K562 (cell line): ENCODE results near the gene SHC1. TPM values are rescaled to one million over a fixed set of nuclear protein-coding genes. Genes with fewer than 3 reads are reported as not detected.
A peak's percentile ranks its signal among the peaks of the same experiment; 100 is the strongest.

Source experiments
- CBFA2T2 ChIP-seq: fragments of 450-650 bp; conservative IDR thresholded peaks from 2 replicates; pipeline ENCODE4 v1.6.1; 2017; ENCODE audit warnings: mild to moderate bottlenecking
- CBFA2T3 ChIP-seq: fragments of 450-650 bp; IDR thresholded peaks from 2 replicates; pipeline ENCODE4 v1.6.1; 2017
- CTBP1 ChIP-seq: fragments of 450-650 bp; IDR thresholded peaks from 2 replicates; pipeline ENCODE4 v1.6.1; 2016; ENCODE audit warnings: borderline replicate concordance
- EP300 ChIP-seq: IDR thresholded peaks from 2 replicates; pipeline ENCODE4 v1.6.1; 2012; ENCODE audit warnings: low read length, improper control_type of control experiment
- EP400 ChIP-seq: fragments of 450-650 bp; IDR thresholded peaks from 2 replicates; pipeline ENCODE4 v1.6.1; 2017; ENCODE audit warnings: antibody characterized with exemption, mild to moderate bottlenecking, moderate library complexity
- ESRRA ChIP-seq: fragments of 450-650 bp; IDR thresholded peaks from 2 replicates; pipeline ENCODE4 v1.6.1; 2014; ENCODE audit warnings: low read depth, mild to moderate bottlenecking, moderate library complexity, borderline replicate concordance
- ETV6 ChIP-seq, 3 experiments: fragments of 150-350 bp in 1 of 3; sonication (generic) in 1 of 3; formaldehyde crosslinking in 1 of 3; IDR thresholded peaks; 2 replicates each; pipeline versions ENCODE4 v1.6.1 to v1.8.0; 2014 to 2022; ENCODE audit warnings: borderline replicate concordance in 2 of 3, low read depth in 2 of 3, antibody characterized with exemption in 1 of 3, low read length in 1 of 3, mild to moderate bottlenecking in 1 of 3, missing genetic modification reagents in 1 of 3
- HDAC1 ChIP-seq, 2 experiments: fragments of 450-650 bp; IDR thresholded peaks; 2 replicates each; pipeline ENCODE4 v1.6.1; 2016 to 2017; ENCODE audit warnings: inconsistent platforms in 1 of 2, mild to moderate bottlenecking in 1 of 2, moderate library complexity in 1 of 2
- JUND ChIP-seq, 2 experiments: IDR thresholded peaks; 2 replicates in 1 of 2; 3 replicates in 1 of 2; pipeline ENCODE4 v1.6.1; 2011; ENCODE audit warnings: borderline replicate concordance in 2 of 2, low read depth in 2 of 2, low read length in 2 of 2, improper control_type of control experiment in 1 of 2, missing biosample characterization in 1 of 2, missing genetic modification characterization in 1 of 2, missing genetic modification reagents in 1 of 2
- L3MBTL2 ChIP-seq: fragments of 450-650 bp; IDR thresholded peaks from 2 replicates; pipeline ENCODE4 v1.6.1; 2016; ENCODE audit warnings: mild to moderate bottlenecking, moderate library complexity
- NCOA1 ChIP-seq: fragments of 450-650 bp; IDR thresholded peaks from 2 replicates; pipeline ENCODE4 v1.6.1; 2016; ENCODE audit warnings: low read depth
- SMARCA4 ChIP-seq: fragments of 450-650 bp; IDR thresholded peaks from 2 replicates; pipeline ENCODE4 v1.6.1; 2016
- TAF7 ChIP-seq: fragments of 450-650 bp; IDR thresholded peaks from 2 replicates; pipeline ENCODE4 v1.6.1; 2016; ENCODE audit warnings: missing genetic modification characterization, missing compliant biosample characterization
- TAL1 ChIP-seq: fragments of 450-650 bp; IDR thresholded peaks from 2 replicates; pipeline ENCODE4 v1.6.1; 2016; ENCODE audit warnings: mild to moderate bottlenecking
- TEAD4 ChIP-seq, 2 experiments: sonication (generic) in 1 of 2; formaldehyde crosslinking in 1 of 2; IDR thresholded peaks; 2 replicates each; pipeline versions ENCODE4 v1.6.1 to v1.8.0; 2012 to 2022; ENCODE audit warnings: borderline replicate concordance in 1 of 2, inconsistent platforms in 1 of 2, low read length in 1 of 2, mild to moderate bottlenecking in 1 of 2, missing genetic modification reagents in 1 of 2
- TFAP4 ChIP-seq: sonication (generic); formaldehyde crosslinking; IDR thresholded peaks from 2 replicates; pipeline ENCODE4 v1.8.0; 2022; ENCODE audit warnings: missing genetic modification reagents, mild to moderate bottlenecking, moderate library complexity, borderline replicate concordance
- ZEB2 ChIP-seq: fragments of 450-650 bp; IDR thresholded peaks from 2 replicates; pipeline ENCODE4 v1.6.1; 2016
- ZNF23 ChIP-seq: fragments of 250-450 bp; sonication (Bioruptor Pico); IDR thresholded peaks from 2 replicates; pipeline ENCODE4 v1.4.0; 2020; ENCODE audit warnings: mild to moderate bottlenecking
- ZNF384 ChIP-seq: IDR thresholded peaks from 2 replicates; pipeline ENCODE4 v1.6.1; 2012; ENCODE audit warnings: low read depth, low read length, improper control_type of control experiment
- ZSCAN32 ChIP-seq: fragments of 450-650 bp; formaldehyde crosslinking; IDR thresholded peaks from 2 replicates; pipeline ENCODE4 v1.4.0; 2020; ENCODE audit warnings: mild to moderate bottlenecking, moderate library complexity
- polyA plus RNA-seq, 8 experiments: library from polyadenylated mRNA; depleted of rRNA in 4 of 8; stranded (reverse) in 5 of 8; unstranded in 3 of 8; fragments of >200 nt; fragmentation: Nextera tagmentation in 2 of 8; fragmentation: Illumina TruSeq in 1 of 8; extraction: Ambion mirVana in 2 of 8; extraction: Trizol in 1 of 8; gene quantifications; 2 replicates each; pipeline versions ENCODE4 v1.2.1 to v1.2.3, GENCODE V29; 2011 to 2014; ENCODE audit warnings: inconsistent platforms in 1 of 8, missing spikeins in 1 of 8
- total RNA-seq, 7 experiments: library from RNA; depleted of rRNA in 6 of 7; stranded (reverse); fragments of >200 nt in 6 of 7; fragmentation: Illumina TruSeq in 2 of 7; extraction: Trizol in 2 of 7; gene quantifications; 2 replicates each; pipeline versions ENCODE4 v1.2.1 to v1.2.3, GENCODE V29; 2011 to 2021; ENCODE audit warnings: low replicate concordance in 1 of 7
- TF ChIP-seq, protein P1 (sequence below), 2 experiments: fragments of 450-650 bp; conservative IDR thresholded peaks; 2 replicates each; pipeline ENCODE4 v1.6.1; 2017; ENCODE audit warnings: mild to moderate bottlenecking in 2 of 2, moderate library complexity in 2 of 2
- TF ChIP-seq, protein P2 (sequence below): IDR thresholded peaks from 2 replicates; pipeline ENCODE4 v1.6.1; 2014; ENCODE audit warnings: antibody characterized with exemption

The SHC1 gene
- total and polyA plus RNA-seq, 9 of the 15 experiments (the other 6 are each of a cell fraction or from before 2014, with no cell fraction given) = 4.1 to 113 (median 51.9) TPM

- TF ChIP-seq ETV6 (IDR thresholded peaks at IDR 0.05; ENCODE audit: borderline replicate concordance in 1 of 2, low read depth in 2 of 2, low read length in 1 of 2) (no peak), ETV6 (CRISPR knock-in tag; IDR thresholded peaks at IDR 0.05; ENCODE audit: borderline replicate concordance) (no peak), CBFA2T2 (peak; percentile 29; the same call in 1 of the 2 replicates), TFAP4 (CRISPR knock-in tag) (peak; percentile 50; the same call in 1 of the 2 replicates), ZEB2 (peak; percentile 74; the same call in 1 of the 2 replicates), TEAD4 (IDR thresholded peaks at IDR 0.05; ENCODE audit: low read length) (peak; percentile 49), TEAD4 (CRISPR knock-in tag; IDR thresholded peaks at IDR 0.05; ENCODE audit: borderline replicate concordance) (no peak), EP300 (peak; percentile 46), JUND (IDR thresholded peaks at IDR 0.05; ENCODE audit: borderline replicate concordance, low read depth, low read length) (0 out of 2 replicates have a peak, but pooled peaks have one; percentile 22), JUND (tag; IDR thresholded peaks at IDR 0.05; ENCODE audit: borderline replicate concordance, low read depth, low read length) (no peak; the same call in 2 of the 3 replicates), ZNF23 (CRISPR knock-in tag) (no peak), CBFA2T3 (peak; percentile 73), TAF7 (no peak), SMARCA4 (peak; percentile 36; the same call in 1 of the 2 replicates), ESRRA (0 out of 2 replicates have a peak, but pooled peaks have one; percentile 62), EP400 (peak; percentile 32; the same call in 1 of the 2 replicates), ZSCAN32 (CRISPR knock-in tag) (no peak), L3MBTL2 (0 out of 2 replicates have a peak, but pooled peaks have one; percentile 17), CTBP1 (peak; percentile 92), ZNF384 (0 out of 2 replicates have a peak, but pooled peaks have one; percentile 18), HDAC1 (IDR thresholded peaks at IDR 0.05) (0 out of 4 replicates have a peak, but pooled peaks of 1 of the 2 experiments have one; percentile 25), NCOA1 (0 out of 2 replicates have a peak, but pooled peaks have one; percentile 48), TAL1 (peak; percentile 41; the same call in 1 of the 2 replicates)
- TF ChIP-seq, protein P1, sequence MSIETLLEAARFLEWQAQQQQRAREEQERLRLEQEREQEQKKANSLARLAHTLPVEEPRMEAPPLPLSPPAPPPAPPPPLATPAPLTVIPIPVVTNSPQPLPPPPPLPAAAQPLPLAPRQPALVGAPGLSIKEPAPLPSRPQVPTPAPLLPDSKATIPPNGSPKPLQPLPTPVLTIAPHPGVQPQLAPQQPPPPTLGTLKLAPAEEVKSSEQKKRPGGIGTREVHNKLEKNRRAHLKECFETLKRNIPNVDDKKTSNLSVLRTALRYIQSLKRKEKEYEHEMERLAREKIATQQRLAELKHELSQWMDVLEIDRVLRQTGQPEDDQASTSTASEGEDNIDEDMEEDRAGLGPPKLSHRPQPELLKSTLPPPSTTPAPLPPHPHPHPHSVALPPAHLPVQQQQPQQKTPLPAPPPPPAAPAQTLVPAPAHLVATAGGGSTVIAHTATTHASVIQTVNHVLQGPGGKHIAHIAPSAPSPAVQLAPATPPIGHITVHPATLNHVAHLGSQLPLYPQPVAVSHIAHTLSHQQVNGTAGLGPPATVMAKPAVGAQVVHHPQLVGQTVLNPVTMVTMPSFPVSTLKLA (conservative IDR thresholded peaks at IDR 0.05) = peak in 1 of 2 experiments; percentile 42; a peak in 2 of 4 replicates
- TF ChIP-seq, protein P2, sequence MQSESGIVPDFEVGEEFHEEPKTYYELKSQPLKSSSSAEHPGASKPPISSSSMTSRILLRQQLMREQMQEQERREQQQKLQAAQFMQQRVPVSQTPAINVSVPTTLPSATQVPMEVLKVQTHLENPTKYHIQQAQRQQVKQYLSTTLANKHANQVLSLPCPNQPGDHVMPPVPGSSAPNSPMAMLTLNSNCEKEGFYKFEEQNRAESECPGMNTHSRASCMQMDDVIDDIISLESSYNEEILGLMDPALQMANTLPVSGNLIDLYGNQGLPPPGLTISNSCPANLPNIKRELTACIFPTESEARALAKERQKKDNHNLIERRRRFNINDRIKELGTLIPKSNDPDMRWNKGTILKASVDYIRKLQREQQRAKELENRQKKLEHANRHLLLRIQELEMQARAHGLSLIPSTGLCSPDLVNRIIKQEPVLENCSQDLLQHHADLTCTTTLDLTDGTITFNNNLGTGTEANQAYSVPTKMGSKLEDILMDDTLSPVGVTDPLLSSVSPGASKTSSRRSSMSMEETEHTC = no peak
Measured at GRCh38 chr1:154963643-154964042, 6.9 kb downstream of the SHC1 start (continued).
